Muscle of leg (tissue), 11 donors: ENCODE measurements around the gene NKTR. TPM values are rescaled to one million over a fixed set of nuclear protein-coding genes. Genes with fewer than 3 reads are reported as not detected.

Source experiments
- DNase-seq: peaks from one replicate; pipeline ENCODE4 v3.0.0; 2013
- H3K27ac ChIP-seq: one replicate; pipeline ENCODE4 v1.5.1; 2013; ENCODE audit warnings: mild to moderate bottlenecking, low read length, control low read depth
- H3K27me3 ChIP-seq: one replicate; pipeline ENCODE4 v1.6.1; 2013; ENCODE audit warnings: low read length; ENCODE audit not compliant: control insufficient read depth, insufficient read depth
- H3K36me3 ChIP-seq: one replicate; pipeline ENCODE4 v1.6.1; 2013; ENCODE audit warnings: low read length; ENCODE audit not compliant: control insufficient read depth, insufficient read depth
- H3K4me1 ChIP-seq: one replicate; pipeline ENCODE4 v1.6.1; 2013; ENCODE audit warnings: low read length; ENCODE audit not compliant: control insufficient read depth, insufficient read depth
- H3K4me3 ChIP-seq: one replicate; pipeline ENCODE4 v1.5.1; 2013; ENCODE audit warnings: low read length, control low read depth
- H3K9me3 ChIP-seq: replicated peaks from 2 replicates; pipeline ENCODE4 v1.6.1; 2013; ENCODE audit warnings: low read depth, low read length; ENCODE audit not compliant: control insufficient read depth
- WGBS: methylation state at CpG from one replicate; pipeline ENCODE4 v1.1.5; 2013; ENCODE audit warnings: missing lambda C conversion rate; ENCODE audit not compliant: insufficient coverage; 5-methylcytosine and 5-hydroxymethylcytosine counted together
- polyA plus RNA-seq, 8 donors: library from polyadenylated mRNA; unstranded; fragments of 120-200 nt; gene quantifications; one replicate each; pipeline versions ENCODE4 v1.2.1 to v1.2.3, GENCODE V29; 2013; ENCODE audit warnings: inconsistent platforms in 1 of 8, low replicate concordance in 1 of 8; ENCODE audit not compliant: insufficient read length in 8 of 8, insufficient read depth in 1 of 8
- total RNA-seq: library from RNA; stranded (reverse); fragments of 120-200 nt; gene quantifications from one replicate; pipeline ENCODE4 v1.2.4, GENCODE V29; 2013

Gene NKTR
- total and polyA plus RNA-seq, 9 donors, result 37.1 to 121 (median 68.7) TPM

DNA sequence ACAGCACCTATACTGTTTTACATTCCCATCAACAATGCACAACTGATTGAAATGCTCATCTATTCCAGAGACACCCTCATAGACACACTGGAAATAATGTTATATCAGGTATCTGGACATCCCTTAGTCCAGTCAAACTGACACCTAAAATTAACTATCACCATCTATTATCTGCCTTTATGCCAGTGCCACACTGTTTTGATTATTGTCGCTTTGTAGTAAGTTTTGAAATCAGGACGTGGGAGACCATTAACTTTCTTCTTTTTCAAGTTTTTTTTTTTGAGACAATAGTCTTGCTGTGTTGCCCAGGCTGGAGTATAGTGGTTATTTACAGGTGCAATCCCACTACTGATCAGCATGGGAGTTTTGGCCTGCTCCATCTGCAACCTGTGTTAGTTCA lies 75.4 kb downstream of the NKTR start:
- H3K4me1 ChIP-seq, result no peaks in the 10 kb centered on the region
- H3K9me3 ChIP-seq, result peaks cover 3% of the 10 kb centered on the region
- no CpG with 5 or more reads among the region's 2 CpGs for WGBS
- H3K27ac ChIP-seq, result no peak overlapping the region
- H3K4me3 ChIP-seq, result no peak overlapping the region
- DNase-seq, result no peak
- no peaks in the 10 kb centered on the region for H3K36me3 ChIP-seq
- H3K27me3 ChIP-seq, result no peaks in the 10 kb centered on the region

DNA sequence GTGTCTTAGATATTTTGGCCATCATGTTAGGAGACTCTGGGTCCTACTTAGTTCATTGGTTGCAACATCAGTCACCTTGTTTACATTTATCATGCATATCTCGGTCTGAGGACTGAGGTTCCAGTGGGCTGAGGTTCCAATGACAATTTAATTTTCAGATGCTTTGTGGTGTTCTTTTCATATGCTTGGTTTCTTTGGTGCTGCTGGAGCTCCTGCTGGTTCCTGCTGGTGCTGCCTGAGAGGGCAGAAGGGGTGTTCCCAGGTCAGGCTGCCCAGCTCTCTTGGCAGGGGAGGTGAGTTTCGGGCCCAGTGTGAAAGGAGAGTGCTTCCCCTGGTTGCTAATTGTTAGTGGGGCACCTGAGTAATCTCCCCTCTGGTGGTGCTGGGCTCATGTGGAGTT lies 78.0 kb downstream of the NKTR start:
- H3K27me3 ChIP-seq, result no peaks in the 10 kb centered on the region
- H3K27ac ChIP-seq, result no peak overlapping the region
- peaks cover 3% of the 10 kb centered on the region for H3K9me3 ChIP-seq
- H3K36me3 ChIP-seq, result no peaks in the 10 kb centered on the region
- DNase-seq, result no peak
- peaks cover 9% of the 10 kb centered on the region for H3K4me1 ChIP-seq
- H3K4me3 ChIP-seq, result no peak overlapping the region
- WGBS, result no CpG with 5 or more reads among the region's 2 CpGs

DNA sequence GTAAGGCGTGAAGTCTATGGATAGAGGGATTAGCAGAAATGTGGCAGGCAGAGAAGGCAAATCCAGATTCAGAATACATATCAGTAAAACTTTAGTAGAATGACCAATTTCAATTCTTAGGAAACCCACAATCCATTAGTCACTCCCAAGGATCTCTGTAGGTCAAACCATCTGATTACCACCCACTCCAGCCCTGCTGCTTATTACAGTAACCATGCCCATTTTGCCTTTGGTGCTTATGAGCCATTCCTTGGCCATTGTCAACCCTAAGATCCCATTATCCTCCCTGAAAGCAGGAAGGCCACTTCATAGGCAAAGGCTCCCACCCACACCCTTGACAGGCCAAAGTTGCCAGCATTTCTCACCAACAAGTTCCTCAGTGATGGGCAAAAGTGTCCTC lies 79.8 kb downstream of the NKTR start:
- Histone ChIP-seq H3K4me1 (peaks cover 20% of the 10 kb centered on the region), H3K4me3 (no peak overlapping the region), H3K27me3 (no peaks in the 10 kb centered on the region), H3K36me3 (no peaks in the 10 kb centered on the region), H3K9me3 (peaks cover 3% of the 10 kb centered on the region), H3K27ac (no peak overlapping the region)
- DNase-seq, result no peak
- no CpG with 5 or more reads among the region's 1 CpG for WGBS

DNA sequence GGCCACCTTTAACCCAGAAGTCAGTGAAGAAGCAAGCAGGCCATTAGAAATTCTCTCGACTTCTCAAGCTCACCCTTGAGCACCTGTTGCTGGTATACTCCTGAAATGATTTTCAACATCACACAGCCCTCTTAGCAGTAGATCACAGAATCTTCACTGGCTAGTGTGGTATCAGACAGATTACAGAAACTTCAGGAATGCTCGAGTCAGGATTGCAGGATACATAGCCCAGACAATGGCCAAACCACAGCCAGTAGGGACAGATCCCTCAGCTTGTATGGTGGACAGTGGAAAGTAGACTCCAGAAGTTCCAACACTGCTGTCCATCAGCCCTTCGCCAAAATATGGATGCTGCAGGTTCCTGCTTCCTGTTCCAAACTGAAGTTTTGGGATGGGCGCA lies 80.3 kb downstream of the NKTR start:
- no peak for DNase-seq
- 83% methylated on average over 2 of the region's 4 CpGs for WGBS
- no peak overlapping the region for H3K4me3 ChIP-seq
- no peak overlapping the region for H3K27ac ChIP-seq
- H3K27me3 ChIP-seq, result peaks cover 5% of the 10 kb centered on the region
- no peaks in the 10 kb centered on the region for H3K36me3 ChIP-seq
- peaks cover 22% of the 10 kb centered on the region for H3K4me1 ChIP-seq
- peaks cover 3% of the 10 kb centered on the region for H3K9me3 ChIP-seq

DNA sequence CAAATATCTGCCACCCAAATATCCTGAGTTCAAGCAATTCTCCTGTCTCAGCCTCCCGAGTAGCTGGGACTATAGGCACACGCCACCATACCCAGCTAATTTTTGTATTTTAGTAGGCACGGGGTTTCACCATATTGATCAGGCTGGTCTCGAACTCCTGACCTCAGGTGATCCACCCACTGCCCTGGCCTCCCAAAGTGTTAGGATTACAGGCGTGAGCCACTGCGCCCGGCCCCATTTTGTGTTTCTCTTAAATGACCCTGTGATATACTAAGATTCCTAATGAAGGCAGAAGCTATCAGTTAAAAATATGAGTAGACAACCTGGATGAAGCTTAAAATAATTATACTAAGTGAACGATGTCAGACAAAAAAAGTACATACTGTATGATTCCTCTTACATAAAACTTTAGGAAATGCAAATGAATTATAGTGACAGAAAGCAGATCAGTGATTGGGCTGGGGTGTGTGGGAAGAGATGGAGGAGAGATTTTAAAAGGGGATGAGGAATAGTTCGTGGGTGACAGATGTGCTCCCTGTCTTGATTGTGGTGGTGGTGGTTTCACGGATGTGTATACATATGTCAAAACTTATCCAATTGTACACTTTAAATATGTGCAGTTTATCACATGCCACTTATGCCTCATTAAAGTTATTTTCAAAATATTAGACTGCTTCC lies 81.0 kb downstream of the NKTR start:
- DNase-seq, result no peak

DNA sequence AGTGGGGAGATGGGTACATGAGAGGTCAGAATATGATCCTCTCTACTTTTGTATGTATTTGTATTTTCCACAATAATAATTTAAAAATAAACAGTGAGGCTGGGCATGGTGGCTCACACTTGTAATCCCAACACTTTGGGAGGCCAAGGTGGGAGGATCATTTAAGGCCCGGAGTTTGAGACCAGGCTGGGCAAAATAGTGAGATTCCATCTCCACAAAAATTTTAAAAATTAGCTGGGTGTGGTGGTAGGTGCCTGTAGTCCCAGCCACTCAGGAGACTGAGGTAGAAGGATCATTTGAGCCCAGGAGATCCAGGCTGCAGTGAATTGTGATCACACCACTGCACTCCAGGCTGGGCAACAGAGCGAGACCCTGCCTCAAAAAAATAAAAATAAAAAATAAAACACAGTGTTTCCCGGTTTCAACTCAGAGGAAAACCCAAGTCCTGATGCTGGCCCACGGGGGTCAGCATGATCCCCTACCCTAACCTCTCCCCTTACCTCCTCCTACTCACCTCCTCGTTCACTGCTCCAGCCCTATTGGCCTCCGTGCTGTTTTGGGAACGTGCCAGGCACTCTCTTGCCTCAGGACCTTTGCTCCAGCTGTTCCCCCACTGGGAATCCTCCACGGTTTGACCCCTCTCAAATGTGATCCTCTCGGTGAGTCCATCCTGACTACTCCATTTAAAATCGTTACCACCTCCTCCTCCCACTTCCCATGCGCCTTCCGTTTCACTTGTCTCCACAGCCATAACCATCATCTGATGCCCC lies 82.0 kb downstream of the NKTR start:
- H3K27me3 ChIP-seq, result peaks cover 11% of the 10 kb centered on the region
- H3K4me1 ChIP-seq, result peaks cover 25% of the 10 kb centered on the region
- no peaks in the 10 kb centered on the region for H3K36me3 ChIP-seq
- H3K27ac ChIP-seq, result peak overlapping the region; percentile 73
- H3K4me3 ChIP-seq, result no peak overlapping the region
- H3K9me3 ChIP-seq, result no peaks in the 10 kb centered on the region
- WGBS, result 66% methylated on average over 10 of the region's 12 CpGs
- no peak for DNase-seq

More for the DNA sequence above, 81.0 kb downstream of the NKTR start:
- 88% methylated on average over 4 of the region's 10 CpGs for WGBS
- H3K27ac ChIP-seq, result no peak overlapping the region
- no peaks in the 10 kb centered on the region for H3K9me3 ChIP-seq
- H3K4me3 ChIP-seq, result no peak overlapping the region
- peaks cover 10% of the 10 kb centered on the region for H3K27me3 ChIP-seq
- no peaks in the 10 kb centered on the region for H3K36me3 ChIP-seq
- H3K4me1 ChIP-seq, result peaks cover 25% of the 10 kb centered on the region

DNA sequence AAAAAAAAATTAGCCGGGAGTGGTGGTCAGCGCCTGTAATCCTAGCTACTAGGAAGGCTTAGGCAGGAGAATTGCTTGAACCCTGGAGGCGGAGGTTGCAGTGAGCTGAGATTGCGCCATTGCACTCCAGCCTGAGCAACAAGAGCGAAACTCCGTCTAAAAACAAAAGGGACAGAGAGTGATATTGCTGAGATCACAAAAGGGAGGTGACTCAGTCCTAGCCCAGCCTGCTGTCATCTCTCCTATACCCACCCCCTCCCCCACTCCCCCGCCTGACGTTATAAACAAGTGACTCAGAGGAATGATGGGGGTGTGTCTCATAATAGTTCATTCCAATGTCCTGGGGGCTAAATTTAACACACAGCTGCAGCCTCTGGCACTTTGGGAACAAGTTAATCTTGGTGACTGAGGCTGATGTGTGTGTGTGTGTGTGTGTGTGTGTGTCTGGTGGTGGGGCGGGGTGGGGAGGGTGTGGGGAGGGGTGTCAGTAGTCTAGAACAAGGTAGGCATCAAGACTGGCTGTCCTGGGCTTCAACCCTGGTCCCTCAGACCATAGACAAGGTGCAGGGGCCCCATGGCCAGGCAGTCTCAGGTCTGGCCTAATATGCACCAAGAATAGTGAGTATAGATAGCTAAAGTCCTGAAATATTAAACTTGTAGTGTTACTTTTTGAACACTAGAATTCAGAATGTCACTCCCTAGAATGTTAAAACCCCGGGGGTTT lies 83.6 kb downstream of the NKTR start:
- no peak overlapping the region for H3K4me3 ChIP-seq
- no peaks in the 10 kb centered on the region for H3K9me3 ChIP-seq
- H3K36me3 ChIP-seq, result peaks cover 4% of the 10 kb centered on the region
- WGBS, result 79% methylated on average over 3 of the region's 10 CpGs
- peaks cover 11% of the 10 kb centered on the region for H3K27me3 ChIP-seq
- H3K27ac ChIP-seq, result peak overlapping the region; percentile 84
- peak; percentile 87 for DNase-seq
- peaks cover 26% of the 10 kb centered on the region for H3K4me1 ChIP-seq

DNA sequence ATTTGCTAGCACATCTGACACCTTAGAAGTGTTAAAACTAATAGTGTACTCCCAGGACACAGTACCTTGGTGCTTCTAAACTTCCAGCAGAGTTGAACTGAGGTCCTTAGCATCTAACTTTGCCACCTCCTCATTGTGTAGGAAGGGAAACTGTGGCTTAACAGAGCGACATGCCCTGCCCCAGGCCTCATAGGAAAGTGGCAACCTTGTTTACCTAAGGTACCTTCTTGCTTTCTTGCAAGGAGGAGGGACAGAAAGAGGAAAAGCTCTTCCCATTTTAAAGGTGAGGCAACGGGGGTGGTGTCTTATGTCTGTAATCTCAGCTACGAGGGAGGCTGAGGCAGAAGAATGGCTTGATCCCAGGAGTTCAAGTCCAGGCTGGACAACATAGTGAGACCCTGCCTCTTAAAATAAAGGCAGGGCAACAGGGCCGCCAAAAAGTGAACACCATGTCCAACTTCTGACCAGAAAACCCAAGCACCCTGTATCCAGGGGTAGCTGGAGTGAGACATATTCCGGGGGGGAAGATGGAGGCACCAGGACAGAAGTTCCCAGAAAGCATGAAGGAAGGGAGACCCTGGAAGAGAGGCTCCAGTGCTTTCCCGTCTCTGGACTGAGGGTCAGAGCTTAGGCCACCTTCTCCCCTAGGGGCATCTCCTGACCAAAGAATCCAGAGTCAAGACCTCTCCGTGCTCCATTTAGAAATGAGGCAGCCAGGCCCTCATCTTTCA lies 84.3 kb downstream of the NKTR start:
- DNase-seq, result no peak
- H3K4me3 ChIP-seq, result no peak overlapping the region
- WGBS, result 86% methylated on average over 4 of the region's 7 CpGs
- H3K9me3 ChIP-seq, result no peaks in the 10 kb centered on the region
- H3K36me3 ChIP-seq, result peaks cover 10% of the 10 kb centered on the region
- H3K27ac ChIP-seq, result peak overlapping the region; percentile 84
- H3K4me1 ChIP-seq, result peaks cover 31% of the 10 kb centered on the region
- peaks cover 11% of the 10 kb centered on the region for H3K27me3 ChIP-seq

DNA sequence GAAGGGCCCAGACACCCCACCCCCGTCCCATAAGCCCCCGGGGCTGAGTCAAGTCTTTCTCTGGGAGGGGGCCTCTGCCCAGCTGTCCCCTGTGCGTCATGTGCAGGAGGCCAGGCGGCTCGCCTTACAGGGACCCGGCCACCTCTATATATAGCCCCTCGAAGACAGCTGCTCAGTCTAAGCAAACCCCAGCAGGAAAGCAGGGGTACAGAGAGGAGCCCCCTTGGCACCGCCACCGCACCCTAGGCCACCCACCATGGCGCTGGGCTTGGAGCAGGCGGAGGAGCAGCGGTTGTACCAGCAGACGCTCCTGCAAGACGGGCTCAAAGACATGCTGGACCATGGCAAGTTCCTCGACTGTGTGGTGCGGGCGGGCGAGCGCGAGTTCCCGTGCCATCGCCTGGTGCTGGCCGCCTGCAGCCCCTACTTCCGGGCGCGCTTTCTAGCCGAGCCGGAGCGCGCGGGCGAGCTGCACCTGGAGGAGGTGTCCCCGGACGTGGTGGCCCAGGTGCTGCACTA lies 84.9 kb downstream of the NKTR start, which contains the start of gene KLHL40:
TSS of gene KLHL40 (plus strand) at position 175 of the 519 bp plus-strand sequence. CDS start at position 257, 82 bp downstream.
- H3K4me3 ChIP-seq, result peak within 1 kb of the TSS; percentile 48
- peak; percentile 82 for DNase-seq
- H3K9me3 ChIP-seq, result no peaks in the 10 kb centered on the region
- 38% methylated on average over 34 of the region's 34 CpGs for WGBS
- H3K27me3 ChIP-seq, result peaks cover 11% of the 10 kb centered on the region
- peaks cover 12% of the 10 kb centered on the region for H3K36me3 ChIP-seq
- H3K4me1 ChIP-seq, result peaks cover 33% of the 10 kb centered on the region
- H3K27ac ChIP-seq, result peak within 1 kb of the TSS; percentile 87
